ENCODE measurements around the gene CARD9. TPM values are rescaled to one million over a fixed set of nuclear protein-coding genes. Genes with fewer than 3 reads are reported as not detected.
A peak's percentile ranks its signal among the peaks of the same experiment; 100 is the strongest.

Gene CARD9
- total RNA-seq, 6 experiments from 2014 or later: 0.48 to 1.6 (median 1.1) TPM

DNA sequence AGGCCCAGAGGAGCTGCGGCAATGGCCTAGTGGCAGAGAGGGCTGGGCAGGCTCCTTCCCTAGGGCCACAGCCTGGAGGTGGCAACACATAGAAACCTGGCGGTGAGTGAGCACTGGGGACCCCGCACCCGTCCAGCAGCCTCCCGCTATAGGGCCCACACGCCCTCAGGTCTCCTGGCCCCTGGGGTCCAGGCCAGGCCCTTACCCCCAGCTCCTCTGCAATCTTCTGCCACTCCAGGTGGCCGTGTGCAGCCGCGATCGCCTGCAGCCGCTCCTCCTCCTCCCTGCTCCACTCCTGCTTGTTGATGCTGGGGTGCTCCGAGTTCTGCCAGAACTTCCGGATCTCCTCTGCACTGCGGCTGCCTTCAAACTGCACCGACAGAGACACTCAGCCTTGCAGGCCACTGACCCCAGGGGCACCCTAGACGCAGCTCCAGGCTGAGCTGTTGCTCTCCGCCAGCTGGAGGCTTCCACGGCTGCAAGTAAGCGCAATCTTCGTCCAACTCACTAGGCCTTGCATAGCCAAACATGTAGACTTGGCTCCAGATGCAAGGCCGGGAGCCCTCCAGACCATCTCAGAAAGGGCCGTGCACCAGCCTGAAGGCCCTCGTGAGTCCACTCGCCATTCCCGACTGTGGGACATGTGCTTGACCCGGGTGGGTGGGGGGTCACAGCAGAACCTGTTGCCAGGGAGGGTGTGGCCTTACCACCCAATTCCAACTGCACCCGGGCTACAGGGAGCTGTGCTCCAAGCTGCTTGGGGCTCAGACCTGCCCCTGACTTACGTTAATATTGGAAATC is 18.5 kb upstream of the CARD9 start:
- Histone ChIP-seq H3K9me3 (no peaks in the 10 kb centered on the region), H3K4me1 (peaks cover 0 to 22% (median 10%) of the 10 kb centered on the region in 4 donors), H3K36me3 (peaks cover 0 to 71% (median 22%) of the 10 kb centered on the region in 4 donors), H3K4me3 (no peak overlapping the region), H3K27me3 (no peaks in the 10 kb centered on the region), H3K27ac (no peak overlapping the region)
- TF ChIP-seq, protein P1, sequence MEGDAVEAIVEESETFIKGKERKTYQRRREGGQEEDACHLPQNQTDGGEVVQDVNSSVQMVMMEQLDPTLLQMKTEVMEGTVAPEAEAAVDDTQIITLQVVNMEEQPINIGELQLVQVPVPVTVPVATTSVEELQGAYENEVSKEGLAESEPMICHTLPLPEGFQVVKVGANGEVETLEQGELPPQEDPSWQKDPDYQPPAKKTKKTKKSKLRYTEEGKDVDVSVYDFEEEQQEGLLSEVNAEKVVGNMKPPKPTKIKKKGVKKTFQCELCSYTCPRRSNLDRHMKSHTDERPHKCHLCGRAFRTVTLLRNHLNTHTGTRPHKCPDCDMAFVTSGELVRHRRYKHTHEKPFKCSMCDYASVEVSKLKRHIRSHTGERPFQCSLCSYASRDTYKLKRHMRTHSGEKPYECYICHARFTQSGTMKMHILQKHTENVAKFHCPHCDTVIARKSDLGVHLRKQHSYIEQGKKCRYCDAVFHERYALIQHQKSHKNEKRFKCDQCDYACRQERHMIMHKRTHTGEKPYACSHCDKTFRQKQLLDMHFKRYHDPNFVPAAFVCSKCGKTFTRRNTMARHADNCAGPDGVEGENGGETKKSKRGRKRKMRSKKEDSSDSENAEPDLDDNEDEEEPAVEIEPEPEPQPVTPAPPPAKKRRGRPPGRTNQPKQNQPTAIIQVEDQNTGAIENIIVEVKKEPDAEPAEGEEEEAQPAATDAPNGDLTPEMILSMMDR (IDR thresholded peaks at IDR 0.05): no peak
- TF ChIP-seq POLR2A (IDR thresholded peaks at IDR 0.05): no peak
- ATAC-seq (no peak), DNase-seq (no peak)
- intact Hi-C loops (cut with DNase I): no loop called here
- 70% methylated on average over 8 of the region's 28 CpGs for WGBS (ENCODE audit: insufficient coverage, low coverage, low lambda C conversion rate, missing lambda C conversion rate)

DNA sequence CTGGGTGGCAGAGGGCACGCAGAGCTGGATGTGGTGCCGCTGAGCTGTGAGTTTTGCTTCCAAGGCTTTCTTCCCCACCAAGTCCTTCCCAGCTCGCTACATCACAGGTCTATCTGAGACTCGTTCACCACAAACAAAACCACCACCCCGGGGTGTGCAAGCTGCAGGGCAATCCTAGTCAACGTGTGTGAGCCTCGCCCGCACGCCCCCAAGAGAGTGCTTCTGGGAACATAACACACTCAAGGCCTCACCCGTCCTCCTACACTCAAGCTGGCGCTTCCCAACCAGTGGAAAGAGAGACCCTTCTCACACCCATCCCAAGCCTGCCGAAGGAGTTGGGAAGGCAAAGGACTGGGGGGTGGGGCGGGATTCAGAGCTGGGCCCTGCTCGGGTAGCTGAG is 15.9 kb upstream of the CARD9 start:
- intact Hi-C loops (cut with DNase I): no loop called here
- H3K9me3 ChIP-seq: no peaks in the 10 kb centered on the region
- peaks cover 0 to 67% (median 19%) of the 10 kb centered on the region in 4 donors for H3K36me3 ChIP-seq
- H3K27me3 ChIP-seq: no peaks in the 10 kb centered on the region
- DNase-seq (no peak), ATAC-seq (no peak)
- no peak overlapping the region for H3K27ac ChIP-seq
- no peak overlapping the region for H3K4me3 ChIP-seq
- 85% methylated on average over 5 of the region's 14 CpGs for WGBS (ENCODE audit: insufficient coverage, low coverage, low lambda C conversion rate, missing lambda C conversion rate)
- H3K4me1 ChIP-seq: no peaks in the 10 kb centered on the region
- no peak for TF ChIP-seq POLR2A (IDR thresholded peaks at IDR 0.05)
- TF ChIP-seq, protein P1 (IDR thresholded peaks at IDR 0.05): no peak

DNA sequence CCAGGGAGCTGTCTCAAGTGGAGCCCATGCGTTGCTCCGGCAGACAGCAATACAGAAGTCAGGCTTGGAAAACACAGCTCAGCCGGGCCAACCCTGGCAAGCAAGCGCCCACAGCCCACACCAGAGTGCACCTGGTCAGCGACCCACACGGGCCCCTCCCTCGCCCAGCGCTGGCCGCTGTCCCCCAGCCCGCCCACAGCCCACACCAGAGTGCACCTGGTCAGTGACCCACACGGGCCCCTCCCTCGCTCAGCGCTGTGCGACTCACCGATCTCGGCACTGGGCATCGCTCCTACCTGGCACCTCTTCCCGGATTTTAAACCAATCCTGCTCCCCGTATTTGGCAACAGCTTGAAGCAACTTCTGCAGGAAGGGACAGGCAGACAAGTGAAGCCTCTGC is 13.7 kb upstream of the CARD9 start:
- no peak overlapping the region for H3K27ac ChIP-seq
- intact Hi-C loops (cut with DNase I): no loop called here
- ATAC-seq (peak; percentile 22 to 94 (median 70)), DNase-seq (peak in 2 of 3 donors; percentile 71 to 81)
- WGBS (ENCODE audit: insufficient coverage, low coverage, low lambda C conversion rate, missing lambda C conversion rate): 20% methylated on average over 1 of the region's 19 CpGs
- no peaks in the 10 kb centered on the region for H3K27me3 ChIP-seq
- peaks cover 0 to 64% (median 20%) of the 10 kb centered on the region in 4 donors for H3K36me3 ChIP-seq
- no peaks in the 10 kb centered on the region for H3K9me3 ChIP-seq
- no peak overlapping the region for H3K4me3 ChIP-seq
- TF ChIP-seq POLR2A (IDR thresholded peaks at IDR 0.05): no peak
- TF ChIP-seq, protein P1 (IDR thresholded peaks at IDR 0.05): no peak
- H3K4me1 ChIP-seq: no peaks in the 10 kb centered on the region

DNA sequence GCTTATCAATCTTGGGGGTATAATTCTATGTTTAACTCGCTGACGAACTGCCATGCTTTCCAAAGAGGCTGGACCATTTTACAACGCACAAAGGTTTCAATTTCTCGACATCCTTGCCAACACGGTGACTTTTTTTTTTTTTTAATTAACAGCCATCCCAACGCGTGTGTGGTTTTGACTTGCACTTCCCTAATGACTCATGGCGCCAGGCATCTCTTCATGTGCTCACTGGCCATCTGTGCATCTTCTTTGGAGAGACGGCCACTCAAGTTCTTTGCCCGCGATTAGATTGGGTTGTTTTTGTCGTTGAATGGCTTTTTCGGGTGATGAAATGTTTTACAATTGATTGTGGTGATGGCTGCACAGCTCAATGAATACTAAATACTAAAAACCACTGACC is 12.5 kb upstream of the CARD9 start:
- ATAC-seq (no peak), DNase-seq (no peak)
- Histone ChIP-seq H3K27ac (no peak overlapping the region), H3K27me3 (no peaks in the 10 kb centered on the region), H3K36me3 (peaks cover 0 to 59% (median 22%) of the 10 kb centered on the region in 4 donors), H3K4me1 (no peaks in the 10 kb centered on the region), H3K4me3 (no peak overlapping the region), H3K9me3 (no peaks in the 10 kb centered on the region)
- intact Hi-C loops (cut with DNase I): no loop called here
- 80% methylated on average over 12 of the region's 13 CpGs for WGBS (ENCODE audit: insufficient coverage, low coverage, low lambda C conversion rate, missing lambda C conversion rate)
- TF ChIP-seq, protein P1 (IDR thresholded peaks at IDR 0.05): no peak
- TF ChIP-seq POLR2A (IDR thresholded peaks at IDR 0.05): no peak
